ENCODE data around the gene BRD2.

DNA sequence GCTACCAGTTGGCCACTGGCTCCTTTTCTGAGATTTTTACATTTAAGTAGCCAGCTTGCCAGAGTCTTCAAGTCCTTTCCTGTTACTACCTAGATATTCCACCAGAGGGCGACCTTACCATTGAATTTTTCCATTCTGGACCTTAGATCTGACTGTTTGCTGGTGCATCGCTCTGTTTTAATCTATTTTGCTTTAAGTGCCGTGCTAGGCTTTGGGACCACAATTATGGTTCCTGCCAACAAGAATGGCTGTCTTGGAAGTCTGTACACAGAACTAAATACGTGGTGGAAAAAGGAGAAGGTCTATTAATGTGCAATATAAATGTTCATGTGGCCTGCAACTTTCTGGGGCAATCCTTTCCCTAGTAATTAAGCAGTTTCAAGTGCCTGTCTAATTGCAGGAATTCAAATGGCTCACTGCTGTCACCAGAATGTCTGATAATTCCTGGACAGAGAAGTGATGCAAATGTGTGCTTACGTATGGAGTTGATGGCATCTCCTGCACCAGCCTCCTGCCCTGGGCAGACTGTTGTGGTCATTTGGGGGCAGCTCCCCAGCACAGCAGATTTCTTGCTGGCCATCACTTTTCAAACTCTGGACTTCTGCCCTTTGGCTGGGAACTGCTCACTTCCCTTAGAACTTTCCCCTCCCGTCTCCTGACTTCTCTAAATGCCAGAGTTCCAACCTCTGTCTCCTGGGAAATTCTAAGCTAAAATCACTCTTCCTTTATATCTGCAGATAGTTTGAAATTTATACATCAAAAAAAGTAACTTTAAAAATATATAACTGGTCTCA lies 46.6 kb downstream of the BRD2 start:
- no peak for TF ChIP-seq ZNF274 (IDR thresholded peaks at IDR 0.05; ENCODE audit: low read depth, low read length)
- no peak for TF ChIP-seq YY1 (IDR thresholded peaks at IDR 0.05; ENCODE audit: insufficient read depth, insufficient read length)
- TF ChIP-seq SUZ12 (IDR thresholded peaks at IDR 0.05; ENCODE audit: extremely low read depth, insufficient read depth, insufficient read length): no peak

All from NT2/D1 (cell line).